CD1c-positive myeloid dendritic cell (primary cell): ENCODE data around the gene PLA2G2A.

ENCODE experiments used
- DNase-seq: peaks from one replicate; pipeline ENCODE4 v3.0.0-alpha.2; 2016; ENCODE audit errors: extremely low spot score

PLA2G2A gene

DNA sequence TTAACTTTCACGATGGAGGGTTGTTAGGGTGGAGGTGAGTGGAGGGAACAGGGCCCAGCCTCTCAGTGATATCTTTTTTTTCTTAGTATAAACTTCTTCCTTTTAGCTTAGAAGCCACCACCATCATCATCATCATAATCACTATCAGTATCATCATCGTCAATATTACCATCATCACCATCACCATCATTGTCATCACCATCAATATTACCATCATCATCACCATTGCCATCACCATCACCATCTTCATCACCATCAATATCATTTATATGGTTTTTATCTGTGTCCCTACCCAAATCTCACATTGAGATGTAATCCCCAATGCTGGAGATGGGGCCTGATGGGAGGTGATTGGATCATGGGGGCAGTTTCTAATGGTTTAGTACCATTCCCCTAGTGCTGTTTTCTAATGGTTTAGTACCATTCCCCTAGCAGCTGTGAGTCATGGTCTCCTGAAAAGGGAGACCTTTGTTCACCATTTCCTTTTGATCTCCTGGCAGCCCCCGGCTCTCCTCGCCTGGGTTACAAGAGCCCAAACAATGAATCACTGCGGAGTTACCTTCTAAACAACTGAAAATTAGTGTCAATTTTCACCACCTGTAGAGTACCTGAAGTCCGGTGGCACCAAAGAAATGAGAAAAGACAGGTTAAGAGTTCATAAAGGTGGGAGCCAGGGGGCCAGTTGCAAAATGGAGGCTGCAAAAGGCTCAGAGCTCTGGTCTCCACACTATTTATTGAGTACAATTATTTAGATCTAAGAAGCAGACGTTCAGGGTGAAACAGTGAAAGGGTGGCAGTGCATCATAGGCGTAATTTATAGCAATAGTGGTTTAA, 52.9 kb downstream of the PLA2G2A start:
- DNase-seq: no peak
